H1 (cell line): ENCODE results near the gene TOM1L2. TPM values are rescaled to one million over a fixed set of nuclear protein-coding genes. Genes with fewer than 3 reads are reported as not detected.

Experiments
- EP300 ChIP-seq, 2 experiments: IDR thresholded peaks; 1 replicate in 1 of 2; 2 replicates in 1 of 2; pipeline ENCODE4 v1.6.1; 2011 to 2012; ENCODE audit warnings: low read depth in 2 of 2, low read length in 2 of 2, mild to moderate bottlenecking in 2 of 2, borderline replicate concordance in 1 of 2, inconsistent platforms in 1 of 2, moderate library complexity in 1 of 2
- TCF12 ChIP-seq: IDR thresholded peaks from 2 replicates; pipeline ENCODE4 v1.6.1; 2011; ENCODE audit warnings: low read depth, mild to moderate bottlenecking, low read length
- polyA plus RNA-seq, 7 experiments: library from polyadenylated mRNA; depleted of rRNA in 3 of 7; stranded (reverse) in 5 of 7; unstranded in 2 of 7; fragments of >200 nt in 5 of 7; fragments of 200-250 nt in 2 of 7; gene quantifications; 1 replicate in 5 of 7; 2 replicates in 1 of 7; 4 replicates in 1 of 7; pipeline versions ENCODE4 v1.2.1 to v1.2.3, GENCODE V29; 2011 to 2013; ENCODE audit warnings: missing spikeins in 2 of 7, mixed read lengths in 2 of 7
- total RNA-seq: library from RNA; stranded (reverse); fragmentation: NEBNext Ultra II Directional; extraction: Animal tissue kit (Norgen Biotek cat#: 25700); gene quantifications from 2 replicates; pipeline ENCODE4 v1.2.1, GENCODE V29; 2021

TOM1L2 gene
- total and polyA plus RNA-seq, 2 of the 8 experiments (the other 6 are each of a cell fraction or from before 2014, with no cell fraction given), result 2.0 to 3.4 TPM

DNA sequence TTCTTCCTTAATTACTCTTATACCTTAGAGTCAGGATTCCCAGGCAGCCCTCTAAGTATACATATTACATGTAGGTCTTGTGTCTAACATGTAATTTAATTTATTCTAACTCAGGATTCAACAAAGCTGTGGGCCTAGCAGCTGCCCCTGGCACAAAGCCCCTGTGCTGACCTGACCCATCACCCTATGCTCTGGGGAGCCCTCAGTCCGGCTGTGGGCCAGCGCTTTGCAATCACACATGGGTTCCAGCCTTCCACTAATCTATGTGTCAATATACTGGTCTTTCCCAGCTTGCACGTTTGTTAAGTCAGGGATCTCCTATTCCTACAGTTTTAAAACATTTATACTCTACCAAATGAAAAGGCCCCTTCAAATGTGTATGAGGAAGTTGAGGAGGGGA lies 72.7 kb downstream of the TOM1L2 start (continued):
- TF ChIP-seq TCF12 (no peak), EP300 (IDR thresholded peaks at IDR 0.05; ENCODE audit: borderline replicate concordance in 1 of 2, low read depth in 2 of 2, low read length in 2 of 2) (no peak)
